ENCODE results near the gene ZBTB20.

The ZBTB20 gene

DNA sequence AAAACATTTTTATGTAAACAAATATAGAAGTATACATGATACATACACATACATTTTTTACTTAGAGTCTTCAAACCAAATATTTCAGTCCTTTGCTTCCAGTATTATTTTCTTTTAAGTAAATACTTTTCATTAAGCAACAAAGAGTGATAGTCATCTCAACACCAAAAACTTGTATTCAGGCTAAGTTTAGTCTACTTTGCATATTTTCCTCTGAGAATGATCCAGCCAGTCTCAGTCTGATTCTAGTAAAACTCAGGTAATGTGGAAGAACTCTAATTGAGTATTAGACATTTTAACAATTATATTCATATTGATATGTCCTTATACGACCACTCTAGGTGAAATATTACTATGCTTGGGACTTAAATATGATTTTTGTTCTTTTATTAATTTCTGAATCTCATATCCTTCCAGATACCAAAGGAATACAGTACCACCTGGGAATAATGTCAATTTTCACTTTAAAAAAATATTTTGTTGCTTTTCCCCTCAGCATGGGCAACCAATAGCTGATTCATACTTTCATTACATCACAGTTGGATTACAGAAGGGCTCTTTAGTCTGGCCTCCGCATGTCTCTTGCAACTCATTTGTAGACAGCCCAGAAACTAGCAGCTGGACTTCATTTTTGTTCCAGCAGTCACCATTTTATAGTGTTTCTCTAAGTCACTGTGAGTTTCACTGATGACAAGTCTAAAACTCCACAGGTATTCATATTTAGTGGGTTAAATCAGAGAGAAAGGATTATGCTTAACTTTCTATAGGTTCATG is 390.4 kb downstream of the ZBTB20 start:
- FAIRE-seq = no peak

GRCh38 chr3:114746502-114746901 is 400.6 kb downstream of the ZBTB20 start:
- no peak for FAIRE-seq

DNA sequence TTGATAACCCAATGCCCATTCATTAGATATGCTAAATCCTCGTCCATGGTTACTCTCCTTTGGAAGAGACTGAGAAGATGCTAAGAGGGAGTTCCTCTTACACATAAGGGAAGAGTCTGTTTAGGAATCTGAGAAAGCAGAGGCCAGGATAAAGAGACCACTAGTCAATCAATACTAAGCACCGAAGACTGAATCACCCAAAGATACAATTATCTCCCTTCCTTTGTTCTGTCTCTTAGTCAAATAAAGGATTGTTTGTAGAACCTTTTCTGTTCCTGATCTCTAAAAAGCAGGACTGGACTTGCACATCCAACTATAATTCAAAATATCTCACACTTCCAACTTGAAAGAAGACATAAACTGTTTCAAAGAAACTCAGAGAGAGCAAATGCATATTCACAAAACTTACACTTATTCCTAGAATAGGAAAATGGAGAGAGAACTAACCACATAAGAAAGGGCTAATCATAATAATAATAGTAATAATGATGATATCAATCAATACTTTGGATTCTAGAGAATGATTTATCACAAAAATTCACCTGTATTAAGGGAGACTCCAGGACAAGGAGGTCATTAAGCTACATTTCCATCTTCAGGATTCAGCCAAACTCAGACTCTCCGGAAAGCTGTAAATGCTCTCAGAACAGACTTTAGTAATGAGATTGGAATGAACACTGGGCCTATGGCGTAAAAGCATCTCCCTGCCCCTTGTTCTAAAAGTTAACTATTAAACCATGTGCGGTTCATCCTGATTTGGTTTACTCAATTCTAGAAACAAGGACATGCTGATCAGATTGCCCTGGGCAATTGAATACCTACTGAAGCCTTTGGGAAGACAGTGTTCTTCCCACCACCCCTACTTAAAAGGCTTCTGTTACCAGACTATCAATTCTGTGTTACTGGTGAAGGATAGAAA is 401.5 kb downstream of the ZBTB20 start:
- no peak for FAIRE-seq

- no peak for FAIRE-seq
Observed at GRCh38 chr3:114743746-114744485, 403.2 kb downstream of the ZBTB20 start.

DNA sequence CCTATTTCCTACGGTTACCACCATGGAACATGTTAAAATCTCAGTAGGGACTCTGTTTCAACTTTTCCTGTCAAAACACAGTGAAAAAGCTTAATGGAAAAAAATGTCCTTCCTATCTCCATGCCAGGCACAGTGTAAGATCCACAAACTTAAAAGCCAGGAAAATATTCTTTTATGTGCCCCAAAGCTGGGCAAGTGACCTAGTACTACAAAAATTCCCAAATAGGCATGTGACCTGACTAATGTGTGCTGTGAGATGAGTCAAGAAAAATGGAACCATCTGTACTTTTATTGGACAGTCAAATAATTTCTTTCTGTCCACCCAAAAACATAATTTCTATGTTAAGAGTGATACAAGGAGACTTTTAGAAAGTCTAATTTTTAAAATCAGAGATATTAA is 406.0 kb downstream of the ZBTB20 start:
- no peak for FAIRE-seq

GRCh38 chr3:114739627-114740026 is 407.5 kb downstream of the ZBTB20 start:
- FAIRE-seq = no peak

DNA sequence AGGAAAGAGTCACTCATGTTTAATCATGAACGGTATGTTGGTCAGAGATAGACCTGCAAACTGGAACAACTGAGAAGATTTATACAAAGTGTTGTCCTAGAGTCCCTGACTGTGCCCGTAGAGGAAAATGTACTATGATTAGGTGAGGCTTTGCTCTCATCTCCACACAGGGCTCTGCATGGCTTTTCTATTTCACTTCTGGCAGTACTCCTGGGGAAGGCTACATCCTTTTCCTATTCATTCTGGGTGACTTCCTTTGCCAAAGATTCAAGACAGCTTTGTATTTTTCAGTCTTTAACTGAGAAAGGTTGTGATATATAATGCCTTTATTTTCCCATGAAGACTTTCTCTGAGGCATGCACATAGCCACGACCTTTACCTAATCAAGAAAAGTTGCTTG is 414.7 kb downstream of the ZBTB20 start:
- FAIRE-seq = no peak

DNA sequence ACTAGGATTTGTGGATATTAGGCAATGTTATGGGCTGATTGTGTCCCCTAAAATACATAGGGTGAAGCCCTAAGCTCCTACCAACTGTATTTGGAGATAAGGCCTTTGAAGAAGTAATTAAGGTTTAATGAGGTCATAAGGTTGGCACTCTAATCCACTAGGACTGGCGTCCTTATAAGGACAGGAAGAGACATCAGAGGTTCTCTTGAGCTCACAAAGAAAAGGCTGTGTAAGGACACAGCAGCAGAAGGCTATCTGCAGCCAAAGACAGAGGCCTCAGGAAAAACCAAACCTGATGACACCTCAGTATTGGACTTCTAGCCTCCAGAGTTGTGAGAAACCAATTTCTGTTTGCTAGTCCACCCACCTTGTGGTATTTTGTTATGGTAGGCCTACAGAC is 416.7 kb downstream of the ZBTB20 start:
- no peak for FAIRE-seq

DNA sequence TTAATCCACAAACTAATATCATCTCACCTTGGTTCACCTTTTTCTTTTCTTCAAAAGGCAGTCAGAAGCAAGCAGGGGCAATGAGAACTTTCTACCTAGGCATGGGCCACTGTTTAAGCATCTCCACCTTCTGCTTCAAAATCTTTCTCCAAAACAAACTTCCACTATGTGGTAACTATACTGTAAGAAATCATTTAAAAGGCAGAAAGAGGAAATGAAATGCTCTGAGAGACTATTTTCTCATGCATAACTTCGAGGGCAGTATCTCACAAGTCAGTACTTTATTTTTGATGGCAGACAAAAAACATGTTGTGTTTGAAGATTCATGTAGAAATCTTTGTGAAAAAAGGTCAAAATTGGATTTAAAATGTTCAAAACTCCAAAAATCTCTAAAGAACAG is 419.7 kb downstream of the ZBTB20 start:
- no peak for FAIRE-seq

GRCh38 chr3:114725966-114726365 is 421.1 kb downstream of the ZBTB20 start:
- FAIRE-seq = no peak

- FAIRE-seq = no peak
Observed at GRCh38 chr3:114722530-114722929, 424.6 kb downstream of the ZBTB20 start.

DNA sequence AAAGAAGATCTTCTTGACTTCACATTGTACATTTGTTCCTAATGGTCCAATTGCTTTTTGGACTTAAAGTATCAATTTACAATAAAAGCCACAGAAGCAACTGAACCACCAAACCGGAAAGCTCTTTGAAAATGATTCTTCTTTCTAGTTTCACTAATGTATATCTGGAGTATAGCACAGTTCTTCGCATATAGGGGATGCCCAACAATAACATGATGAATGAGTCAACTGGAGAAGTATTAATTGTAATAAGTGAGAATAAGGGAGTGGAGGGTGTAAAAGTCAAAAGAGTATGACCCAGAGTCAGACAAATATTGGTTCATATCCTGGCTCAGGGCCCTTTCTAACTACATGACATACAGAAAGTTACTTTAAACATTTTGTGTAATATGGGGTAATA is 425.2 kb downstream of the ZBTB20 start:
- no peak for FAIRE-seq

DNA sequence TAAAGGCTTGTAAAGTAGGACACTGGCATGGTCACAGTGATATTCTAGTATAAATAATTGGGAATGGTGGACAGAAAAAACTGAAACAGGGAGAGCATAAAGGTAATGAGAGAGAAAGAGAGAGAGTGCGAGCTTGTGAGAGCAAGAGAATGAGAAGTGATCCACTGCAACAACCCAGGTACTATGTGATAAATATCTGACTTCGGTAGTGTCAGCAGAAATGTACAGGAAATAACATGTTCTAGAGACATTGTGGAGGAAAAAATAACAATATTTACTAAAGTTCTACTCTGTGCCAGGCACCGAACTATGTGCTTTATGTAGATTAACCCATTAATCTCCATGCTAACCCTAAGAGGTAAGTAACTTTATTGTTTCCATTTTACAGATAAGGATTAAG is 425.9 kb downstream of the ZBTB20 start:
- FAIRE-seq = no peak

DNA sequence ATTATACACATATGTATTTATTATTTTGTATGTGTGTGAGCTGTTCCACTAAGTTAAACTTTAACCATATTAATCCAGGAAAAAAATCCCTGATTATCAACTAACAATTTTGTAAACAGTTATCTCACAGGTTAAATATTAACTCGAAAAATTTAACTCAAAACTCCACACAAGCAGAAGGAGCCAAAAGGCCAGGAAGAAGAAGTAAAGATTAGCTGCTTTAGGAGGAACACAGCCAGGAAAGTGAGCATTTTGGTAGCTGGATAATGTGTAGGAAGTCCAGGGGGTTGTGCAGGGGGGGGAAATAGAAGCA is 428.2 kb downstream of the ZBTB20 start:
- no peak for FAIRE-seq

DNA sequence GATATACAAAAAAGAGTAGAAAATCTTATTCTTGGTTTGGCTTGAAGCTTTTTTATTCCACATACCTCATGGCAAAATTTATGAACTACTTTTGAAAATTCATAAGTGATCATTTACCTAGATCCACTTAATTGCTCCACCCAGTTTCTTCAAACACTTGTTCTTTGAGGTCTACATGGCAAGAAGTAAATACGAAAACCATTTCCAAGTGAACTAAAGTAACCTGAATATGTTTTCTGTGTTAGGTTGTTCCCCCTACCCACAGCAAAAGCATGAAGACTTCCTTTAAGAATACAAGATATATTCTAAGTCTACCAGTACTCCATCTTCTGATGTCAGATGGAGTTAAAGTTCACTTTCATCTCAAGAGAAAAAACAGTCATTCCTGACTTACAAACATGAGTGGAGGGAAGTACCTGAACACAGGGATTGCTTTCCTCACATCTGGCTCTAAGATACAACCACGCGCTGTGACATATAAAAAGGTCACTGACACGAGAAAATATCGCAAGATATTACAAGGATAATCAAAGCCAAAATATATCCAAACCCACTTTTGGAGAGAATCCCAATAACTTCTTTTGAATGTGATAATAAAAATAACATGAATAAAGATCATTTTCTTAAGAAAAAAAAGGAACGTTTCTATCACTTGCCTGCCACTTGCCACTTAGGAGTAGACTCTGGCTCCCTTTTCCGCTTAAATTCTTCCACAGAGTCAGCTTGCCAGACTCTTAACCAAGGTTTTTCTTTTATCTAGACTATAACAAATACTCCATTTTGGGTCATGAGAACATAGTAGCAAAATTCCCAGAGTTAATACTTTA is 428.8 kb downstream of the ZBTB20 start:
- no peak for FAIRE-seq

GRCh38 chr3:114716916-114717315 is 430.2 kb downstream of the ZBTB20 start:
- no peak for FAIRE-seq

GRCh38 chr3:114716126-114716525 is 431.0 kb downstream of the ZBTB20 start:
- no peak for FAIRE-seq

- FAIRE-seq = no peak
Observed at GRCh38 chr3:114714957-114715460, 432.1 kb downstream of the ZBTB20 start.

- no peak for FAIRE-seq
Observed at GRCh38 chr3:114714237-114714636, 432.9 kb downstream of the ZBTB20 start.

DNA sequence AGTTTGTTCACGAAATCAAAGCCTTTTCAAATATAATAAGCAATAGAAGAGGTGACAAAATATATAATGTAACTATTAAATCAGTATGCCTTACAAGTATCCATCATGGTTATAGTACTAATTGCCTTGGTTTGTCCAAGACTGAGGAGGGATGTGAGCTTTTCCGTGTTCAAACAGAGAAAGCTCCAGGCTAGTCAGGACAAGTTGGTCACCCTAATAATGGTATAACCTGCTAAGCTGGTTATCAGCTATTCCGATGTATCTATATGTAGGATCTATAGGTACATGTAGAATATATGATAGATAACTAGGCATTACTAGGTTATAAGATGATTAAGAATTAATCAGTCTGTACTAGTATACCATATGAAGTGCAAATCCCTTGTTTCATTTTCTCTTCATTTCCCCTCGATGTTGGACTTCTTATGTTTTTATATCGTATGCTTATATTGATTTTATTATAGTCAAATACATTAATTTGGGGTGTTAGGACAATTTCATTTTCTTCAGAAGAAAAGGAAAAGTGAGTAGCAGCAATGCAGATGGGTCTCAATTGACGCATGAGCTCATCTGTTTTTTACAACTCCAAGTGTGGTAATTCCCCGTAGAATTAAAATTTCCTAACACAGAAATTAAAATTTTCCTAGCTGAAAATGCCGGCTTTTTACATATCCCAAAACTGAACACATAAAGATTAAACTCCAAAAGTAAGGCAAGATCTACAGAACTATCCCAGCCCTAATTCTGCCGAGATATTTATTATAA is 434.2 kb downstream of the ZBTB20 start:
- no peak for FAIRE-seq

GRCh38 chr3:114711321-114711886 is 435.7 kb downstream of the ZBTB20 start:
- FAIRE-seq = no peak

Measured in G401.6 (cell line).